HFF-Myc (cell line): ENCODE results near the gene ILDR1.

Experiments used
- DNase-seq: peaks from one replicate; pipeline ENCODE4 v3.0.0-alpha.2; 2011; ENCODE audit warnings: low read depth; ENCODE audit errors: extremely low read depth
- H3K4me3 ChIP-seq: replicated peaks from 2 replicates; pipeline ENCODE4 v1.5.1; 2011; ENCODE audit warnings: low read depth, mild to moderate bottlenecking, control low read depth, low read length
- CTCF ChIP-seq: IDR thresholded peaks from 2 replicates; pipeline ENCODE4 v1.5.1; 2012; ENCODE audit warnings: mild to moderate bottlenecking, low read depth, low read length, control low read depth; ENCODE audit errors: missing control alignments

ILDR1 gene

GRCh38 chr3:121996441-121996840 lies 25.6 kb downstream of the ILDR1 start:
- no peak overlapping the region for H3K4me3 ChIP-seq
- no peak for TF ChIP-seq CTCF
- no peak for DNase-seq

- peak; percentile 56 for DNase-seq
- no peak overlapping the region for H3K4me3 ChIP-seq
Observed at GRCh38 chr3:121995161-121996137, 26.6 kb downstream of the ILDR1 start.

GRCh38 chr3:121994551-121994950 lies 27.5 kb downstream of the ILDR1 start:
- DNase-seq, result no peak
- TF ChIP-seq CTCF, result no peak
- no peak overlapping the region for H3K4me3 ChIP-seq

More at GRCh38 chr3:121995161-121996137, 26.6 kb downstream of the ILDR1 start:
- TF ChIP-seq CTCF, result peak; percentile 60

- no peak for TF ChIP-seq CTCF
- no peak for DNase-seq
- H3K4me3 ChIP-seq, result no peak overlapping the region
Observed at GRCh38 chr3:121992601-121993560, 29.2 kb downstream of the ILDR1 start.

GRCh38 chr3:121989943-121990342 lies 32.1 kb downstream of the ILDR1 start:
- H3K4me3 ChIP-seq, result no peak overlapping the region
- DNase-seq, result no peak
- no peak for TF ChIP-seq CTCF

- no peak for DNase-seq
- H3K4me3 ChIP-seq, result no peak overlapping the region
- TF ChIP-seq CTCF, result no peak
Observed at GRCh38 chr3:121988146-121988545, 33.9 kb downstream of the ILDR1 start.
